ENCODE results near the gene NCOA6. TPM values are rescaled to one million over a fixed set of nuclear protein-coding genes. Genes with fewer than 3 reads are reported as not detected.

Gene NCOA6
- 23.1 TPM for total RNA-seq

DNA sequence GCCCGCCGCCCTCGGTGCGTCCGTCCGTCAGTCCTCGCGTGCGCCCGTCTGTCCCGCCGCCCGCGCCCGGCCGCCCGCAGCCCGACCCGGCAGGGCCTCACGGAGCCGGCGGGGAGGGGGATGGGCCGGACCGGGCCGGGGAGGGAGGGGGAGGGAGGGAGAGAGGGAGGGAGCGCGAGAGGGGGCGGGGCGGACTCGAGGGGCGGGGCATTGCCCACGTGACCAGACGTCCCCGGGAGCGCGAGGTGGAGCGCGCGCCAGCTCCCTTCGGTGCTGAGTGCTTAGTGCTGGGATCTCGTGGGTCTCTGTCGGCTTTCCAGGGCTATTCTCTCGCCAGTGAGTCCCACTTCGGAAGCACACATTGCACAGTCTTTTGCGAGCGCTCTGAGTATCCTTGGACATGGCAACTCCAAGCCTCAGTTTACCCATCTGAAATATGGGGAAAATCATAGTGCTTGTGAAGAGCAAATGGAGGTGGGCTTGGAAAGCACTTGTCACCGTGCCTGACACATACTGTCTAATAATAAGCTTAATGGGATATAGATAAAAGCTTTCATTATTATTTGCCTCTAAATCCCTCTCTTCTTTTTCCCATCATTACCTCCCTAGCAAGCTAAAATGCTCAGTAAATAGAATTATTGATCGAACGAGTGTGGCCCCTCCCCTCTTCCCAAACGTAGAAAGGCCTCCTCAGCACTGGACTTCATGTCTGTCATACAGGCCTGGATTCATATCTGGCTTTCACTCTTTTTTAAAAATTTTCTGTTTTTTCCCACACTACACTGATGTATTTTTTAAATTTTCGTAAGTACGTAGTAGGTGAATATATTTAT lies at the start of gene NCOA6:
TSS of gene NCOA6 (minus strand) at position 122 of the 833 bp plus-strand sequence. CDS start 43,296 bp downstream, outside the sequence.
- peak; percentile 86 for ATAC-seq

DNA sequence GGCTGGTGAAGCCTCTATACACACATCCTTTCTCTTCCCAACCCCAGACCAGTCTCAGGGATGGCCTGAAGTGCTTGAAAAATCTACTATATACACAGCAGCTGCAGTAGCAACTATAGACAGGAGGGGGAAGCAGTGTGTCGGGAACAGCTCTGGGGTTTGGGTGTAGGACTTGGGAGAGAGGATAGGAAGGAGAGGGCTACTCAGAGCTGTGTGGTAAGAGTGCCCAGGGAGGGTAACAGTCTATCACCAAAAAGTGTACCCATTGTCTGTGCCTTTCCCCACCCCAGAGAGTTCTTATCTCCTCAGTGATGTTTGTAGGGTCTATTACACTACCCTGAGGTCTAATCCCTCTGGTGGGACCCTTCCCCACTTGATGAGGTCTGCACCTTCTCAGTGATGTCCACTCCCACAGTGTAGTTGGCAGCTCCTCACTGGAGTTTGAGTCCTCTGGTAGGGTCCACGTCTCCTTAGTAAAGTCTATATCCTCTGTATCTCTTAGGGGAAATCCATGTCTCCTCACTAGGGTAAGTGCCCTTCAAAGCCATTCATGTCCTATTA lies 48.7 kb upstream of the NCOA6 start:
- peak; percentile 51 for ATAC-seq

DNA sequence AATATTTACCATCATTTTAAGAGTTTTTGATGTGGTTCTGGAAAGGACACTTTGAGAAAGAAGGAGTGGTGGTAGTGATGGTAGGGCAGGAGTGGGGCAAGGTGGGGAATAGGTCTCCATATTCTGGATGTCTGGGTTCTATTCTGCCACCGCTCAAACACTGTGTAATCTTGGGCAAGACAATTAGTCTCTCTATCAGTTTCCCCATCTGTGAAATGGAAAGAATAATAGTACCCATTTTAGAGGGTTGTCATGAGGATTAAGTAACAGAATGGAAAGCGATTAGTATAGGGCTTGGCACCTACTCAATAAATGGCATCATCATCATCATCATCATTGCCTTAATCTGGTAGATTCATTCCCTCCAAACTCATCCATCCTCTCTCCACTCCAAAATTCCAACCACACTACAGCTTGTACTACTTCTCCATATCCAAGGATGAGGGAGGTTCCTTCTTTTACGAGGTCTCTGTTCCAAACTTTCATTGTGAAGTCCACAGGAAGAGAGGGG lies 48.2 kb upstream of the NCOA6 start:
- ATAC-seq = no peak

DNA sequence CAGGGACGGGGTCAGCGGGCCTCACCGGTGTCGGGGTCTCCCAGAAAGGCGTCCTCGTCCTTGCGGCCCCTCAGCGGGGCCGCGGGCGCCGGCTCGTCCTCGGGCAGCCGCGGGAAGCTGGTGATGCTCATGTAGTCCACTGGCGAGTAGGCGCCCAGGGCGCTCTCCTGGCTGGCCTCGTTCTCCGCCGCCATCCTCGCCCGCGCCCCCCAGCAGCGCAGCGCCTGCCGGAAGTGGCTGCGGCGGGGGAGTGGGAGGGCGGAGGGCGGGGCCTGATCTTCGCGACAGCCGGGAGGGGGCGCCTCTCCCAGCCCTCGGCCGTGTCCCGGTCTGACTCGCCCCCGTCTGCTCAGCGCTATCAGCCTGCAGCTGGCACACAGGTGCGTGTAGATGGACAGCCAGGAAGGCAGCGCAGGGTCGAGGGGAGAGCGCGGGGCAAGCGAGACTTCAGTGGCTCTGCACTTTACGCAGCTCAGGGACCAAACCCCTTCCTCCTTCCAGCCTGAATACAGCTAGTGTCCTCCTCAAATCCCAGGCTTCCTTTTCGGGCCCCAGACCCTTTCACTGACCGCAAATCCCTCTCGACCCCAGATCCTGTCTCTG lies 47.3 kb upstream of the NCOA6 start, which contains the start of gene GGT7:
TSS of gene GGT7 (minus strand) at position 235 of the 603 bp plus-strand sequence. CDS start at position 194, 41 bp downstream.
- ATAC-seq = peak; percentile 23

DNA sequence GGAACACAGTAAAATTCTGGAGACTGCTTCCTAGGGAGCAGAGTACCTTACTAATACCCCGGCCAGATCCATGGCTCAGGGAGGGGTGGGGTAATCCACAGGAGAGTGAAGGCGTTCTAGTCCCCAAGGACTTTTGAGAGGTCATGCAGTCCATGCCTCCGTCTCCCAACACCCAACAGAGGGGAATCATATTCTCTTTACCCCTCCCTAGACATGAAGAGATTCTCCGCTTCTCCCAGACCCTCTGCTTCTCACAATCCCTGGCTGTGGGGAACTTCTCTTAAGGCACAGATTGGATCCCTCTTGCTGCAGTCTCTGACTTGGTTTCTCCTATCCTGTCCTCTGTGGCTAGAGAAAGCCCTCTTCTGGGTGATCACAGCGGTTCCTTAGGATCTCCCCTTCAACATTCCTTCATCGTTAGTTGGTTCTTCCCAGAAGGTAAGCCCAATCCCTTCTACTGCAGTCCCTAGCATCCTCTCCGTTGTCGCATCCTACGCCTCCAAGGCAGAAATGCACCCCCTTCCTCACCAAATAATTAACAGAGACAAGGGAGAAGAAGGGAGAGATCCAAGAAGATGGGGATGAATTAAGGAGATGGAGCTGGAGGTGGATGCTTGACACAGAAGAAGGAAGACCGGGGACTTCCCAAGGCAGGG lies 46.6 kb upstream of the NCOA6 start:
- no peak for ATAC-seq

DNA sequence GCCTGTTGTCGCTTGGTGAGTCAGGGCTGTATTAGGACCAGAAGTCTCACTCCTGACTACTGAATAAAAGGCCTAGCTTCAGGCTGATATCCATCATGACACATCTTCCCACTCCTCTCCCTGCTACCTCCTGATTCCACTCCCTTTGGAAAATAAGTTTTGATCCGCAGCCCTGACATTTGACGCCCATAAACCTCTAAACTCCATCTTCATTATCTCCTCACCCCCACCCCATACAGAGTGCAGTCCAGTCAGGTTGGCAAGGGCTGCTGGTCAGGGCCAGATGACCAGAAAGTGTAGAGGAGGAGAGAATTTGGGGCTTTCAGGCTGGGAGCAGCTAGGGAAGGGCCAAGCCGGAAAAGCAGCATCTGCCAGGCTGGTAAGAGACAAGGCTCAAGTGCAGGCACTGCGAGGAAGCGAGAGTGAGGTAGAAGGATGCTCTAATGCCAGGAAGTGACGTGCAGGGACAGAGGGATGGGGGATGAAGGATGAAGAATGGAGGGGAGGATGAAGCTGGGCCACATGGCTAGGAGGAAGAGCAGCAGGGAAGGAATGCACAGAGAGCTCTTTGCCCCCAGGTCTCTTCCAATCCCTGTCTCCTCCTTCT lies 46.0 kb upstream of the NCOA6 start:
- no peak for ATAC-seq

DNA sequence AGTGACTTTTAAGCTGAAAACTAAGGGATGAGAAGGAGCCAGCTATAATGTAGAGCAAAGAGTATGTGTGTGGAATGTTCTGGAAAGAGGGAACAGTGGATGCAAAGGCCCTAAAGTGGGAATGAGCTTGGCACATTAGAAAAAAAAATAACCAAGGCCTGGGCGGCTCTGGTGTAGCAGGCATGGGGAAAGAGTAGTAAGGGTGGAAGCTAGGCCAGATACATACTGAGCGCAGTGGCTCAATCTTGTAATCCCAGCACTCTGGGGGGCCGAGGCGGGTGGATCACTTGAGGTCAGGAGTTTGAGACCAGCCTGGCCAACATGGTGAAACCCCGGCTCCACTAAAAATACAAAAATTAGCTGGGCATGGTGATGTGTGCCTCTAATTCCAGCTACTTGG lies 38.8 kb upstream of the NCOA6 start:
- no peak for ATAC-seq

DNA sequence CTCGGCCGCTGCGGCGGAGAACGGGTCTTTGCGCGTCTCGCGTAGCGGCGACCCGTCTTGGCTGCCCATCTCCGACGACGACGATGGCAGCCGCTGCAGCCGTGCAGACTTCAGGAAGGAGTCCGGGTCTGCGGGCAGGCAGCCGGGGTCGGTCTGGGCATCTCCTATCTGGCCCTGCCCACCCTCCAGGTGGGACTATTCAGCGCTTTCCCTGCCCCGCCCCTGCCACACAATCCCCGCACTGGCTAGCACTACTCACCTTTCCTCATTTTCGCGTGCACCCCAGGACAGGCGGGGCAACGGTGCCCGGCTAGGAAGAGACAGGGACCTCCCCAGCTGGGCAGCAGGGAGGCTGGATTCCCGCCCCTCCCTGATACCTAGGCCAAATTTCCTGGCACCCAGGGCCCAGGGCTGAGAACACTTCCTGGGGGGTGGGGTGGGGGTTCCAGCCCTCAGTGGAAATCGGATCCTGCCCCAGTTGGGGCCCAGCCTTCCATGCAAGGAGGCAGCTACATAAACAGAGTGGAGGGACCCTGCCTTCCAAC lies 38.0 kb upstream of the NCOA6 start:
- ATAC-seq = peak; percentile 14

DNA sequence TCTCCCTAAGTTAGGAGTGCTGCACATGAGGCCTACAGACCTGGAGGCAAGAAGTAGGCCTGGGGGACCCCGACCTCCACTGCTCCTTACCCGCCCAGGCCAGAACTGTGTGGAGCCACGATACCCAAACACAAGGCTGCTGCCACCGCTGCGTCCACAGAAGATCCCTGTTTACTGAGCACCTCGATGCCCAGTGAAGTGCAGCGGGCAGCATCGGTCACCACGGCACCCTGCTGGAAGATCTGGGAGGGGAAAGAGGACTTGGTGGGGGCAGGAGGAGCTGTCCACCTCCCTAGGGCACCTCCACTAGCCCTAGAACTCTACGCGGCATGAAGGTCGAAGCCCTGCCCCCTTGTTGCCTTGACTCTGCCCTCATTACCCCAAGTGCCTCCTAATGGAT lies 37.3 kb upstream of the NCOA6 start:
- no peak for ATAC-seq

DNA sequence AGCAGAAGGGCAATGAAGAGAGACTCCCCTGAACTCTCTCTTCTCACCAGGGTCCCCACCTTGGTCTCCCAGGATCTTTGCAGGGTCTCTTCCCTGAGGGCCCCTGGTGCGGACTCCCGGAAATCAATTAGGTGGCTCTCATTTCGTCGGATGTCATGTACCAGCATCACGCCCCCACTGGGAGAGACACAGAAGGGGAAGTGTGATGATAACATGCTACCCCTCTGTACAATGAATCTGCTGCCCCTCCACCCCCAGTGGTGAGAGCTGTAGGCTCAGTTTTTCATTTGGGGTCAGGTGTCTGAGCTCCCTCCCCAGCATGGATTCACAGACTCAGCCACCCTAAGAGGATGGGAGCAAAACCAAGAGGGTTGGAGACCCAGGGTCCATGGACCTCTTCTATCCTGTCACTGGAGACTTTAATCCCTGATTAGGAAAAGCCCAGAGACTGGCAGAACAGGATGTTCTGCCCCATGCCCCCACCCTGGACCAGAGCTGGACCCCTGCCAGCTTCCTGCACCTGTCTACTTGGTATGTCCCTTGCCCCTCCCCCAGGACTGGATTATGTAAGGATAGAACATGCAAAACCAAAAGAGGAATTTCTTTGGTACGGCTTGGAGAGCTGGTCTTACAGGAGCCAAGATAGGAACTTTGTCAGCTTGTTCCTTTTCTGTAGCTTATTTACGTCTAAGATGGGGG lies 36.1 kb upstream of the NCOA6 start:
- ATAC-seq = peak; percentile 12

DNA sequence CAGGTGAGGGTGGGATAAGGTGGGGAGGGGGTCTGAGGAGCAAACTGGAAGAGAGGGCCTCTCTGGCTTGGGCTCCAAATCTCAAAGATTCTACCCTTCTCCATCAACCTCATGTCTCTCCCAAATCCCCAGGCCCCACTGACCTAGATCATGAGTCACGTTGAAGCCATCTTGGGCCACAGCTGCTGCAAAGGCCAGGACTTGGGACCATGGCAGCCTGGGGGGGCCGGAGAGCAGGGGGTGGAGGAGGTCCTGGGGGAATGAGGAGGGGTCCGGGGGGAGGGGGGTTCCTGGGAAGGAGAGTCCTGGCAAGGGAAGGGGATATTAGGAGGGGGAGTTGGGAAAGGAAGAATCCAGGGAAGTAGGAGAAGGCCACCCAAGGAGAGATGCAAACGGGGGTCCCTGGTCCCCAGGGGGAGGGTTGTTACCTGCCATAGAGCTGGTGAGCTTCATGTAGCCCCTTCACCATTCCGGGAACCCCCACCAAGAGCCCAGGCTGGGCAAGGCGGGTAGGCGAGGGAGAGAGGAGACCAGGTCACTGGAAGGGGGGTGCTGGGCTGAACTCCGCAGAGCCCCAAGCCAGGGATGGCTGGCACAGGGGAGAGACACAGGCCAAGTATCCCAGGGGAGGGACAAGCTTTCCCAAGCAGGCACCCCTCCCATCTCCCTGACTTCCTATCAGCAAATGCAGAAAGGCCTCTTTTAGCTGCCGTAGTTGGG lies 34.5 kb upstream of the NCOA6 start:
- ATAC-seq = no peak

DNA sequence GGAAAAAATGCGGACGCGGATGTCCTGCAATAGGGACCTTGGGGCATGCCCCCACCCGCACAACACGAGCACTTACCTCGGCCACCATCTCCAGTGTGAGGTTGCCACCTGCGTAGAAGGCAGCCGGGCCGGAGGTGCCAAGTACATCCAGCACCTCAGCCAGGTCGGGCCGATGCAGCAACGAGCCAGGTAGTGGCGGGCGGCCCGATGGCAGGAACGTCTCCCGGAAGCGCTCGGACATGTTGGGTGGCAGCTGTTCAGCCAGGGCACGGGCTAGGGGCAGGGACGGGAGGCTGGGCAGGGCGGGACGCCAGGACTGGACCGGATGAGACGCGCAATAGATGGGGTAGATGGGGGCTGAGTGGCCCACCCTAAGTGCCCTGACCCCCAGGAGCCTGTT lies 33.9 kb upstream of the NCOA6 start:
- no peak for ATAC-seq

DNA sequence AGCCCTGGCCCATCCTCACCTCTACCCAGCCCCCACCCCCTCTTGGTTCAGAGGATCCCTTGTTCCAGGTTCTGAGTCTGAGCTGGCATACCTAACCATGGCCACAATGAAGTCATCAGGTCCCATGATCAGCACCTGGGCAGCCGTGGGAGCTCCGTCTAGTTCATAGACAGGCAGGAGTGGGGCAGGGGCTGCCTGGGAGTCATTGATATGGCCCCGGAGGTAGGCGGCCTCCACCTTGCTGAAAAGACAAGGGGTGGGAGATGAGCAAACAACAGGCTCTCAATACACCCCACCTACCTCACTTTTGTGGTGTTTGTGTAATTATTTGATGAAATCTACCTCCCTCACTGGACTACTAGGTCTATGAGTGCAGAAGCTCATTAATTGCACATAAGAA lies 26.8 kb upstream of the NCOA6 start:
- ATAC-seq = no peak

DNA sequence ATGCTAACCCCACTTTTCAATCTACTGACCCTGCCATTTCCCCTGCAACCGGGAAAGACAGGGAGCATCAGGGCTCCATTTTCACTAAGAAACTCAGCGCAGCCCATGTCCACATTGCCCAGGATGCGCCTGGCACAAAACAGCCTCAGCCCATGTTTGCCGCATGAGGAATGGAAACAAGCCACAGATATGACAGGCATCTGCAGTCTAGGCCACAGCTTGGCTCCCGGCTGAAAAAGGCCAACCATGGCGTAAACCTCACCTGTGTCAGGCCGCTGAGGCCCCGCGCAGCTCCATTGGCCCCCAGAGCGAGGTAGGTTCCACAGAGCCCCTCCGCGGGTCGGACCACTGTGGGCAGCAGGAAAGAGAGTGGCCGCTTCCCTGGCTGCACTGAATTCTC lies 25.5 kb upstream of the NCOA6 start:
- ATAC-seq = no peak

DNA sequence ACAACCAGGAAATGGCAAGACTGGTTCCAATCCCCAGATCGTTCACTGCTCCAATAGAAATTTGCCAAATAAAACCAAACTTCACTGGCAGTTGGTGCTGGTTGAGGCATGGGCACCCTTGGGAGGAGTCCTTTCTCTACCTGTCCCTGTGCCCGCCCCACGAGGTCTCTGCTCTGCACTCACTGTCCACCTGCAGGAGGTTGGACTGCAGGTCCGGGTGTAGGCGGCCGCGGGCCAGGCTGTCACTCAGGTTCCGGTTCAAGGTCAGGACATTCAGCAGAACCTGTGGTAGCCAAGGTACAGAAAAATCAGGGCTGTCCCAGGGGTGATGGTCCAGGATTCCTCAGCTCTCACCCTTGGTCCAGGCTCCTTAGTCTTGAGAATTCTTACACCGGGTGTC lies 24.3 kb upstream of the NCOA6 start:
- ATAC-seq = no peak

DNA sequence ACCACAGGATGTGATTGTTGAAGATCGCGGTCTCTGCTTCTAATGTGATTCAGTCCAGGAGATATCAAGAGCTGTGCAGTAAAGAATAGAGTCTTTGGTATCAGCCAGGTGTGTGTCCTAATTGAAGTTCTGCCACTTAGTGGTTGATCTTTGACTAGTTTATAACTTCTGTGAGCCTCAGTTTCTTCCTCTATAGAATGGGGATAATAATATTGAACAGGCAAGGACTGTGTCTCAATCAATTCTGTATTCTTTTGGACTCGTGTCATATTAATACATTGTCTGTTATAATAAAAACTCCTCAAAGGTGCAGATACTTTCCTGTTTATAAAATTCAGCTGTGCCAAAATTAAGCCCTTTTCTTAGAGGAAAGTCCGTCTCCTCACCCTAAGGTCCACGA lies 23.1 kb upstream of the NCOA6 start:
- ATAC-seq = no peak

DNA sequence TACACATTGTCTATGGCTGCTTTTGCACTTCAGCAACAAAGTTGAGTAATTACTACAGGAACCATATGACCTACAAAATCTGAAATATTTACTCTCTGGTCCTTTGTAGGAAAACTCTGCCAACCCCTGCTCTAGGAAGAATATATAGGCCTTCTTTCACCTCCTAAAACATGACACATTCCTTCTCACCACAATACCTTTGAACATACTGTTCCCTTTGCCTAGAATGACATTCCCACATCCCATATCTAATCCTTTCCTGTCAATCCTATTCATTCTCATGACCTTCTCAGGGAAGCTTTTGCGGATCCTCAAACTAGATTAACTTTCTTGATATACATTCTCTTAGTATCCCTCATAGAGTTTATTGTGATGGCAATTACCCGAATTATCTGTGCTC lies 18.0 kb upstream of the NCOA6 start:
- no peak for ATAC-seq

DNA sequence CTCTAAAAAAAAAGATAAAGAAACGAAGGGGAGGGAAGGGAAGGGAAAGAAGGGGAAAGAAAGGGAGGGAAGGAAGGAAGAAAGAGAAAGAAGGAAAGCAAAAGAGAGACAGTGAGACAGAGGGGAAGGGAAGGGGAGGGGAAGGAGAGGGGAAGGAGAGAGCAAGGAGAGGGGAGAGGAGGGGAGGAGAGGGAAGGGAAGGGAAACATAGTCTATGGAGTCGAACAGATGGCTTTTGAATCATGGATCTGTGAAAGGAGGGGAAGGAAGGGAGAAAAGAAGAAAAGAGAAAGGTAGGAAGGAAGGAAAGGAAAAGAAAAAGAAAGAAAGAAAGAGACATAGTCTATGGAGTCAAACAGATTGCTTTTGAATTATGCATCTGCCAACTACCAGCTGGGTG lies 16.7 kb upstream of the NCOA6 start:
- no peak for ATAC-seq

DNA sequence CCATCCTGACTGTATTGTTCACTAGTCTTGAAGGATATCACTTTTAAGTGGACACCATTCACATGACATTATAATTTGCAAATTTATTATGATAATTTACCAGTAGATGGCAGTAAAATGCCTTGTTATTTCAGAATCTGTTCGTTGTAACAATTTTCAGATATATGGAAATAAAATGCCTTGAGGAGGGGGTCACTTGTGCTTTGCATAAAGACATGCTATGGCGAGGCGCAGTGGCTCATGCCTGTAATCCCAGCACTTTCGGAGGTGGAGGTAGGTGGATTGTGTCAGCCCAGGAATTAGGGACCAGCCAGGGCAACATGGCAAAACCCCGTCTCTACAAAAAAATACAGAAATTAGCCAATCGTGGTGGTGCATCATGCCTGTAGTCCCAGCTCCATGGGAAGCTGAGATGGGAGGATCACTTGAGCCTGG lies 9.0 kb upstream of the NCOA6 start:
- peak; percentile 23 for ATAC-seq

DNA sequence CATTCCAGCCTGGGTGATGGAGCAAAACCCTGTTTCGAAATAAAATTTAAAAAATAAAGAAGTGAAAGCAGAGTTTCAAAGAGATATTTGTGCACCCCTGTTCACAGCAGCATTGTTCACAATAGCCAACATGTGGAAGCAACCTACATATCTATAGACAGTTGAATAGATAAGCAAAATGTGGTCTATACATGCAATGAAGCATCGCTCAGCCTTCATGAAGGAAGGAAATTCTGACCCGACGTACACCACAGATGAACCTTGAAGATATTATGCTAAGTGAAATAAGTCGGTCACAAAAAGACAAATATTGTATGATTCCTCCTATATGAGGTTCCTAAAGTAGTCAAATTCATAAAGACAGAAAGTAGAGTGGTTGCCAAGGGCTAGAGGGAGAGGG lies 6.5 kb upstream of the NCOA6 start:
- ATAC-seq = no peak

DNA sequence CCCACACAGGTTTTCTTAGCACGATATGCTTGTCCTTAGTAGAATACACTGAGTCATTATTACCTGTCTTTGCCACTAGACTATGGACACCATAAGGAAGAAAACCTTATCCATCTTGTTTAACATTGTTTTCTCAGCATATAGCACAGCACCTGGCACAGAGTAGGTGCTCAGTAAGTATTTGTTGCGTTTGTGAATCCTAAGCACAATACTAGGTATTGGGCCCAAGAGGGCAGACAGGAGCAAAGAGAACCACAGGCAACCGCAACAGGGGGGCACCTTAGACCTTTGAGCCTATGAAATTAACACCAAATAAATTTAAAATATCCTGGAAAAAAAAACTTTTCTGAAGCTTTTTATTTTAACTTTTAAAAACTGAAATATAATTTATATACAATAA lies 3.7 kb upstream of the NCOA6 start:
- no peak for ATAC-seq
